Fibroblast of upper back skin (primary cell): ENCODE results near the gene PRSS22.

Source experiments
- DNase-seq: peaks from one replicate; pipeline ENCODE4 v3.0.0-alpha.2; 2013

The PRSS22 gene

DNA sequence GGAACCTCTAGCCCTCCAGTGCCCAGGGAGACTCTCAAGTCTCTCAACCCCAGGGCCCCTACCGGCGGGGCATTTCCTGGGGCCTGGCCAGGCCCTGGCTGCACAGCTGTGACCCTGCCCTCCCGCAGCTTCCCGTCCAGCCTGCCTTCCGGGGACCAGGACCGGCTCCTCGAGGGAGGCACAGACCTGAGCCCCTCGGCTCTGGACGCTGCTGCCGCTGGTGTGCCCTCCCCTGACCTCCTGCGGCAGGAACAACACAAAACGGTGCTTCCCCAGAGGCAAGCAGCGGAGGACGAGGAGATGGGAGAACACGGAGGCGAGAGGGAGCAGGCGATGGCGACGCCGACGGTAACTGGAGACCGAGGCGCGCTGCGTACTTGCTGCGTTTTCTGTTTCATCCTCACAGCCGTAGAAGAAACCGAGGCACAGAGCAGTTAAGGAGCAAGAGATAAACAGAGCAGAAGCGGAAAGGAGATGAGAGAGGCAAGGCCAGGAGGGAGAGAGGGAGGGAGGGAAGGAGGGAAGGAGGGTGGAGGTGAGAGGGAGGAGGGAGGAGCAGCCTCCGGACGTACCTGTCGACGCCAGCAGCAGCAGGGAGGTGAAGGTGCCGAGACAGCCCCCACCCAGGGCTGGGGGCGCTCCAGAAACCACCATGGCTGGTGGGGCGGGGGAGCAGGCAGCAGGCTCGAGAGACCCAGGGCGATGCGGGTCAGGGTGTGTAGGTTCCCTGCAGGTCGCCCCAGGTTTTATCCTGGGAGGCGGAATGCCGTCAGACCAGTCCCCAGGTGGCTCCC is at the start of gene PRSS22:
PRSS22 (minus strand) TSS at position 720 of the 794 bp plus-strand sequence; CDS start at position 654, 66 bp downstream.
- no peak for DNase-seq

DNA sequence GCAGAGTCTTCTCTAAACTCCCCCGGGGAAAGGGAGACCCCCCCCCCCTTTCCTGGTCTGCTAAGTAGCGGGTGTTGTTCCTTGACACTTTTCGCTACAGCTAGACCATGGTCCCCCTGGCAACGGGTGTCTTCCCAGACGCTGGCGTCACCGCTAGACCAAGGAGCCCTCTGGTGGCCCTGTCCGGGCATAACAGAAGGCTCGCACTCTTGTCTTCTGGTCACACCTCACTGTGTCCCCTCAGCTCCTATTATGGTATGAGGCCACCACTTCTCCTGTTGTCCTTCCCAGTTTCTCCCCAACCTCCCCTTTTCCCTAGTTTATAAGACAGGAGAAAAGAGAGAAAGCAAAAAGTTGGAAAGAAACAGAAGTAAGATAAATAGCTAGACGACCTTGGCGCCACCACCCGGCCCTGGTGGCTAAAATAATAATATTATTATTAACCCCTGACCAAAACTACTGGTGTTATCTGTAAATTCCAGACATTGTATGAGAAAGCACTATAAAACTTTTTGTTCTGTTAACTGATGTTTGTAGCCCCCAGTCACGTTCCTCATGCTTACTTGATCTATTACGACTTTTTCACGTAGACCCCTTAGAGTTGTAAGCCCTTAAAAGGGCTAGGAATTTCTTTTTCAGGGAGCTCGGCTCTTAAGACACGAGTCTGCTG is 49.2 kb upstream of the PRSS22 start:
- peak; percentile 43 for DNase-seq

DNA sequence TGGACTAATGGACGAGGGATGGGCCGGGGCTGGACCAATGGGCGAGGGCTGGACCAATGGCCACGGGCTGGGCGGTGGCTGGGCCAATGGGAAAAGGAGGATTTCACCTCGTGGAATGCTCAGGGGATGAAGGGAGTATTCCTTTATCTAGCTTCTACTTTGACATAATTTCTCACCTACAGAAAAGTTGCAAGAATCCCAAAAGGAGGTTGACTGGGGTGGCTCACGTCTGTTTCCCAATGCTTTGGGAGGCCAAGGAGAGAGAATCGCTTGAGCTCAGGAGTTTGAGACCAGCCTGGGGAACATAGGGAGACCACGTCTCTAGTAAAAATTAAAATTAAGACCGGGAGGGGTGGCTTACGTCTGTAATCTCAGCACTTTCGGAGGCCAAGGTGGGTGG is 48.0 kb upstream of the PRSS22 start:
- no peak for DNase-seq

DNA sequence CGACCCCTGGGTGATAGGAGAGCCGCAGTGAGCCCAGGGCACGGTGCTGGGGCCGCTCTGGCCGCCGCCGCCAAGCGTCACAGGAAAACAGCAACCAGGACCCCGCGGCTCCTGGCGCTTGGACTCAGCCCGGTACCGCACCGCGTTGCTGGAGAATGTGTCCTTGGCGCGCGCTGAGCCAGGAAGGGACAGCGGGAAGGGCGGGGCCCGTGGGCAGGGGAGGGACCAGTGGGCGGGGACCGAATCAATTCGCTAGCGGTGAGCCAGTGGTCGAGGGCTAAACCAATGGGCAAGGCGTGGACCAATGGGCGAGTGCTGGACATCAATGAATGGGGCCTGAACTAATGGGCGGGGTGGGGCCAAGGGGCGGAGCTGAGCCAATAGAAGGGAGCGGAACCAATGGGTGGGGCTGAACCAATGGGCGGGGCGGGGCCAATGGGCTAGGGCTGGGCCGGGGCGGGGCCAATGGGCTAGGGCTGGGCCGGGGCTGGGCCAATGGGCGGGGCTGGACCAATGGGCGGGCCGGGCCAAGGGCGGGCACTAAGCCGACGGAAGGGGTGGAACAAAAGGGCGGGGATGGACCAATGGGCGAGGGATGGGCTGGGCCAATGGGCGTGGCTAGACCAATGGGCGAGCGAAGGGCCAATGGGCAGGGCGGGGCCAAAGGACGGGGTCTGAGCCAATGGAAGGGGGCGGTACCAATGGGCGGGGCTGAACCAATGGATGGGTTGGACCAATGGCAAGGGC is 47.4 kb upstream of the PRSS22 start:
- peak; percentile 100 for DNase-seq

- DNase-seq: no peak
These were observed 46.9 kb upstream of the PRSS22 start for GRCh38 chr16:2904922-2905240.

- peak; percentile 78 for DNase-seq
These were observed 46.3 kb upstream of the PRSS22 start for GRCh38 chr16:2904100-2904921.

- DNase-seq: no peak
These were observed 44.6 kb upstream of the PRSS22 start for GRCh38 chr16:2902337-2903130.

DNA sequence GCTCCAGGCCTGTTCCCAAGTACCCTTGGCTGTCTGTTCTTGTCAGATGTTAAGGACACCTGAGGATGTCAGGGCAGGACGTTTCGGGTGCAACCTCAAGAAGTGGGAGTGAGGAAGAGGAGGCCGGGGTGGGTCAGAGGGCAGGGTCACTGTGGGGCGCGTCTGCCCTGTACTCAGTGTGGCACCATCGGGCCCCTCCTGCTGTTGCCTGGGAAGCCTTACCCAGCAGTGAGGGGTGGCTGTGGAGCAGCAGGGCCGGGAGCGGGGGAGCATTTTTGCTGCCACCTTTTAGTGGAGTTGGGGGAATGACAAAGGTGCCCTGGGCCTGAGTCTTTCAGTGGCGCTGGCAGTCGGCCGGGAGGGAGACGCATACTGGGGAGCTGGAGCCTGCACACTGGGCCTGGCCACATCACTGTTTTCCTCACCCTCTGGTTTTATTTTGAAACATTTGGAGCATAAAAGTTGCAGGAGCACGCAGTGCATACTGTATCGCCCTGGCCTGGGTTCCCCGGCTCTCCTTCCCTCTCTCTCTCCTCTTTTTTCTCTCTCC is 42.6 kb upstream of the PRSS22 start:
- no peak for DNase-seq

DNA sequence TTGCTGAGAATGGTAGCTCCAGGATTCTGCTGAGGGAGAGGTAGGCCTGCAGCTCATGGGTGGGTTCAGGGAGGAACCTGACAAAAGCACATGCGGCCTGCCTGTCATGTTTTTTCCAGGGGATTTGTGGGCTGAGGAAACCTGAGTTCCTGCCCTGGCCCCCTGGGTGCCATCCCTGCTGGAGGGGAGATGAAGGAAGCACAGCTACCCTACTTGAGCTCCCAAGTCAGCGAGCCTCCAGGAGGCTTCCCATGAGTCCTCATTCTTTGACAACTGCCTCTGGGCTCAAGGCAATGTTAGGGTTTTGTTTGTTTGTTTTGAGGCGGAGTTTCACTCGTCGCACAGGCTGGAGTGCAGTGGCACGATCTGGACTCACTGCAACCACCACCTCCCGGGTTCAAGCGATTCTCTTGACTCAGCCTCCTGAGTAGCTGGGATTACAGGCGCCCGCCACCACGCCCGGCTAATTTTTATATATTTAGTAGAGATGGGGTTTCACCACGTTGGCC is 41.6 kb upstream of the PRSS22 start:
- DNase-seq: no peak

GRCh38 chr16:2898831-2899563 is 41.0 kb upstream of the PRSS22 start:
- no peak for DNase-seq

DNA sequence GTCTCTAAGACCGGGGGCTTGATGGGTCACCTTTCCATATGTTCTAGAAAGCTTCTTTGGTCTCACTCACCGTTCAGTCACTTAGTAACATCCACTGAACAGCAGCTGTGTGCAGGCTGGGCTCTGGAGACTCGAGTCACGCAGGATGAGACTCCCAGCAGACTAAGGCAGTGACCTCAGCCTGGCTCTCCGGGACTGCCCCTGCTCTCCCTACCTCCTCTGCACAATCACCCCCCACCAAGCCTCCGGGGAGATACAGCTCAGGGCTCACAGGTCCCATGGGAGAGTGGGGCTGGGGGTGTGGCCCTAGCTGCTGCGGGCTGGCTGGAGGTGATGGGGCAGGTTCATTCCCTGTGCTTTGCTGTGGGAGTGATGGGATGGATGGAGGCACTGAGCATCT is 39.1 kb upstream of the PRSS22 start:
- DNase-seq: no peak

DNA sequence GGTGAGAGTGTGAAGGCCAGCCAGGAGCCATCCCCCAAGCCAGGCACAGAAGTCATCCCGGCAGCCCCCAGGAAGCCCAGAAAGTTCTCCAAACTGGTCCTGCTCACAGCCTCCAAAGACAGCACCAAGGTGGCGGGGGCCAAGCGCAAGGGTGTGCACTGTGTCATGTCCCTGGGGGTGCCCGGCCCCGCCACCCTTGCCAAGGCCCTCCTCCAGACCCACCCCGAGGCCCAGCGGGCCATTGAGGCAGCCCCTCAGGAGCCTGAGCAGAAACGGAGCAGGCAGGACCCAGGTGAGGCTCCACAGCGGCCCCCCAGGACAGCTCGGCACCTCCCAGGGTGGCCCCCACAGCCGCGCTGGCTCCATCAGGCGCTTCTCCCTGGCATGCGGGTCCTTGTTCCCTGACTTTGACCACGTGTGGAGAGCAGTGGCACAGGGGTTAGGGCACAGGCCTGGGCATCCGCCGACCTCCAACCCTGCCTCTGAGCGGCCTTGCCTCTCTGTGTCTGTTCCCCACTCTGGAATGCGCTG is 38.6 kb upstream of the PRSS22 start:
- no peak for DNase-seq

GRCh38 chr16:2895813-2896212 is 37.8 kb upstream of the PRSS22 start:
- DNase-seq: peak; percentile 67

GRCh38 chr16:2894231-2894630 is 36.3 kb upstream of the PRSS22 start:
- no peak for DNase-seq

DNA sequence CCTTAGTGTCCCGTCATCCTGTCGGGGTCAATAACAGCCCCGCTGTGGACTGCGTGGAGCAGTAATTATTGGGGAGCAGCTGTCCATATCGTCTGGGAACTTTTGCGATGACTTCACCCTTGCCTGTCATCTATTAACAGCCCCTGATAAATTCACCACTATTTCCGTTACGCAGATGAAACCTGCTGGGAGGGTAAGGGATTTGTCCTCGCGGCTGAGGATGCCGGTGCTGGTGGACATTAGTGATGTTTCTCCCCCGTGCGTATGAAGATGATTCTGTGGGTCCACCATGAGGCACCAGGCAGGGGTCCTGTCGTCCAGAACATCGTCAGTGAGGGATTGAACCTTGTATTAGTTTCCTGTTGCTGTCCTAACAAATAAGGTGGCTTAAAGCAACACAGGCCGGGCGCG is 26.1 kb upstream of the PRSS22 start:
- peak; percentile 11 for DNase-seq

DNA sequence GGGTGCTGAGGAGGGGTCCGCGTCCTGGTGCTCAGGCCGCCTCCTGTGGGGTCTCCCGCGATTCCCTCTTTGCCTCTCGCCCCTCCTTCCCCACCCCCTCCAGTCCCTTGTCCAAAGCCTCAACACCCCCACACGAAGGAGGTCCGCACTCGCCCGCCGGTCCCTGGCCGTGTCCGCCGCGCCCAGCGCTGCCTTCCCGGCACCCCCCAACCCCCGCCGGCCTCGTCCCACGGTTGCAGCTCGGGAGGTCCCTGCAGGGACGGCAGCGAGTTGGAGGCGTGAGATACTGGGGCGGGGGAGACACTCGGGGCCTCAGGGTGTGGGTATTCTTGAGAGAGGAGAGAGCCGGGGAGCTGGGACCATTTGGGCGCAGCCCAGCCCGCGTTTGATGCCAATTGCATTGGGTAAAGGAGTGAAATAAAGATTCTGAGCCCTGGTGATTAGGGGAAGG is 25.5 kb upstream of the PRSS22 start:
- DNase-seq: no peak

DNA sequence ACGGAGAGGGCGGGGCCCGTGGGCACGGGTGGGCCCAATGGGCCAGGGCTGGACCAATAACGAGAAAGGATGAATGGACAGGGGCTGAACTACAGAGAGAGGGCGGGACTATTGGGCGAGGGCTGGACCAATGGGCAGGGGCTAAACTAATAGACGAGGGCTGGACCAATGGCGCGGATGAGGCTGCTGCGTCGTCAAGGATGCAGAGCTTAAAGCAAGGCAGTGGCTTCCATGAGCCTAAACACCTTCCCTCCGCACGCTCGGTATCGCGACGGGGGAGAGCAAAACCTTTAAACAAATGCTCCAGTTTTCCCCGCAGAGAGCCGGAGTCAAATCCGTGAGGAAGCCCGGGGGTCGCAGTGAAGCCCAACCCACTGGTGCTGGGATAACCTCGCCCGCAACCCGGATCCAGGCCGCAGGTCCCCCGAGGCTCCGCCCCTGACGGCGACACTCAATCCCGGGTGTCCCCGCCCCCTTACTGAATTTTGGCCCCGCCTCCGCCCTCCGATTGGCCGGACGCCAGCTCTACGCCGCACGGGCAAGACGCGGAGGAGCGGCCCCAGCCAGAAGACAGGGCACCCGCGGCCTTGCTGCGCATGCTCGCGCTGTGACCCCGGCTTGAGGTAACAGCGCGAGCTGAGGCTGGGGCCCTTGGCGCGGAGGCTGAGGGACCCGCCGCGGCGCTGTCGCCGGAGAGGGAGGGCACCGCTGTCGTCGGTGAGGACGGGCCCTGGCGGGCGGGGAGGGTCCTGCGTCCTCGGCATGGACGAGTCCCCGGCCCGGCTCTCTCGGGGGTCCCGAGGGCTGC is 24.9 kb upstream of the PRSS22 start, which contains the start of gene FLYWCH2:
FLYWCH2 (plus strand) TSS at position 566 of the 808 bp plus-strand sequence. CDS start 13,235 bp downstream, outside the sequence.
- DNase-seq: peak; percentile 99

DNA sequence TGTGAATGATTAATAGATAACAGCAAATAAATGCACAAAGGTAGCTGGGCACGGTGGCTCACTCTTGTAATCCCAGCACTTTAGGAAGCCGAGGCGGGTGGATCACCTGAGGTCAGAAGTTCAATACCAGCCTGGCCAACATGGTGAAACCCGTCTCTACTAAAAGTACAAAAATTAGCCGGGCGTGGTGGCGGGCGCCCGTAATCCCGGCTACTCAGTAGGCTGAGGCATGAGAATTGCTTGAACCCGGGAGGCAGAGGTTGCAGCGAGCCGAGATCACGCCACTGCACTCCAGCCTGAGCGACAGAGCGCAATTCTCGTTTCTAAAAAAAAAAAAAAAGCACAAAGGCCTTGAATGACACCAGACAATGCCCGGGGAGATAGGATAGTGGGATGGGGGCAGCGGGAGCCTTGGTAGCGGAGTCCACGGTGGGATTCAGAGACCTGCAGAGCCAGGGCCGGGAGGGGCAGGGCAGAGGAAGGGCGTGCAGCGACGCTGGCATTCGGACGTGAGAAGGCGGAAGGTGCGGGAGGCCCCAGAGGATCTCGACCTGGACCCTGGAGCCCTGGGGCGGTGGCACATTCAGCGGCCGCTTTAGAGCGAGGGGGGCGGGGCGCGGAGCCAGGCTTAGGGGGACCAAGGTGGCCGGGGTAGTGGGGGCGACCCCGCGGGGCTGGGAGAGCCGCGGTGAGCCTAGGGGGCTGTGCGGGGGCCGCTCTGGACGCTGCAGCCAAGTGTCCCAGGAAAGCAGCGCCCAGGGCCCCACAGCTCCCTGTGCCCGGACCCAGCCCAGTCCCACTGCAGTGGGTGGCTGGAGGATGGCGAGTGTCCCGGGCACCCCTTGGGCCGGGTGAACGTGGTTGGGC is 24.0 kb upstream of the PRSS22 start:
- no peak for DNase-seq
